GM19099 (cell line): ENCODE data around the gene TLL1.

Experiments used
- POLR2A ChIP-seq: IDR thresholded peaks from 3 replicates; pipeline ENCODE4 v1.6.1; 2011; ENCODE audit warnings: low read depth; ENCODE audit not compliant: insufficient read length; ENCODE audit errors: extremely low read depth

Gene TLL1

GRCh38 chr4:165872461-165873297 is at the start of gene TLL1:
TLL1 (plus strand) TSS chr4:165873237; CDS start chr4:165873905, 668 bp downstream.
- TF ChIP-seq POLR2A: no peak

GRCh38 chr4:165826166-165826565 is 46.9 kb upstream of the TLL1 start:
- TF ChIP-seq POLR2A: no peak

- TF ChIP-seq POLR2A: no peak
Observed at GRCh38 chr4:165827018-165827417, 46.0 kb upstream of the TLL1 start.

GRCh38 chr4:165828928-165829327 is 44.1 kb upstream of the TLL1 start:
- TF ChIP-seq POLR2A: no peak

GRCh38 chr4:165834116-165834515 is 38.9 kb upstream of the TLL1 start:
- TF ChIP-seq POLR2A: no peak

- no peak for TF ChIP-seq POLR2A
Observed at GRCh38 chr4:165838575-165838974, 34.5 kb upstream of the TLL1 start.

- no peak for TF ChIP-seq POLR2A
Observed at GRCh38 chr4:165839615-165840333, 33.3 kb upstream of the TLL1 start.

GRCh38 chr4:165842684-165843083 is 30.4 kb upstream of the TLL1 start:
- no peak for TF ChIP-seq POLR2A

- TF ChIP-seq POLR2A: no peak
Observed at GRCh38 chr4:165844161-165844560, 28.9 kb upstream of the TLL1 start.

GRCh38 chr4:165851256-165851655 is 21.8 kb upstream of the TLL1 start:
- TF ChIP-seq POLR2A: no peak

GRCh38 chr4:165855191-165855590 is 17.8 kb upstream of the TLL1 start:
- no peak for TF ChIP-seq POLR2A

- TF ChIP-seq POLR2A: no peak
Observed at GRCh38 chr4:165861363-165861762, 11.7 kb upstream of the TLL1 start.

- TF ChIP-seq POLR2A: no peak
Observed at GRCh38 chr4:165864271-165864670, 8.8 kb upstream of the TLL1 start.

- no peak for TF ChIP-seq POLR2A
Observed at GRCh38 chr4:165866019-165866650, 6.9 kb upstream of the TLL1 start.

GRCh38 chr4:165867961-165868360 is 5.1 kb upstream of the TLL1 start:
- no peak for TF ChIP-seq POLR2A
